ENCODE measurements around the gene ZDHHC19.
"Not testable (repeated sequence)": the region's sequence is repeated elsewhere in the genome, so short reads cannot be mapped to it uniquely, and the experiment has no call there.

ZDHHC19 gene

GRCh38 chr3:196202516-196202970 lies 8.7 kb downstream of the ZDHHC19 start:
- no peak for DNase-seq

GRCh38 chr3:196198771-196199753 lies 12.1 kb downstream of the ZDHHC19 start:
- DNase-seq, result no peak

GRCh38 chr3:196198081-196198675 lies 13.0 kb downstream of the ZDHHC19 start:
- no peak for DNase-seq

- DNase-seq, result no peak
Measured at GRCh38 chr3:196197524-196197923, 13.7 kb downstream of the ZDHHC19 start.

GRCh38 chr3:196195664-196196265 lies 15.4 kb downstream of the ZDHHC19 start:
- DNase-seq, result no peak

- DNase-seq, result no peak
Measured at GRCh38 chr3:196194542-196194915, 16.7 kb downstream of the ZDHHC19 start.

- no peak for DNase-seq
Measured at GRCh38 chr3:196193736-196194541, 17.3 kb downstream of the ZDHHC19 start.

- no peak for DNase-seq
Measured at GRCh38 chr3:196193133-196193735, 18.0 kb downstream of the ZDHHC19 start.

- DNase-seq, result no peak
Measured at GRCh38 chr3:196192524-196193051, 18.6 kb downstream of the ZDHHC19 start.

- DNase-seq, result no peak
Measured at GRCh38 chr3:196192036-196192523, 19.1 kb downstream of the ZDHHC19 start.

- DNase-seq, result no peak
Measured at GRCh38 chr3:196189566-196190347, 21.4 kb downstream of the ZDHHC19 start.

GRCh38 chr3:196186651-196187573 lies 24.3 kb downstream of the ZDHHC19 start:
- no peak for DNase-seq

- no peak for DNase-seq
Measured at GRCh38 chr3:196184881-196185280, 26.3 kb downstream of the ZDHHC19 start.

- DNase-seq, result not testable (repeated sequence)
Measured at GRCh38 chr3:196184169-196184432, 27.1 kb downstream of the ZDHHC19 start.

GRCh38 chr3:196181127-196181546 lies 30.1 kb downstream of the ZDHHC19 start:
- no peak for DNase-seq

GRCh38 chr3:196180346-196180745 lies 30.9 kb downstream of the ZDHHC19 start:
- DNase-seq, result no peak

GRCh38 chr3:196179380-196180308 lies 31.6 kb downstream of the ZDHHC19 start:
- no peak for DNase-seq

GRCh38 chr3:196178993-196179379 lies 32.2 kb downstream of the ZDHHC19 start:
- DNase-seq, result no peak

GRCh38 chr3:196177967-196178366 lies 33.2 kb downstream of the ZDHHC19 start:
- no peak for DNase-seq
